HT1080 (cell line): ENCODE data around the gene MYLK3. TPM values are rescaled to one million over a fixed set of nuclear protein-coding genes. Genes with fewer than 3 reads are reported as not detected.

ENCODE experiments used
- DNase-seq: peaks from one replicate; pipeline ENCODE4 v3.0.0-alpha.2; 2015; ENCODE audit warnings: low read depth
- total RNA-seq: library from RNA; depleted of rRNA; stranded (reverse); fragments of >200 nt; shearing (Covaris generic); gene quantifications from 2 replicates; pipeline ENCODE4 v1.2.3, GENCODE V29; 2014

The MYLK3 gene
- total RNA-seq, 1 experiment from 2014 or later: 0.19 TPM

DNA sequence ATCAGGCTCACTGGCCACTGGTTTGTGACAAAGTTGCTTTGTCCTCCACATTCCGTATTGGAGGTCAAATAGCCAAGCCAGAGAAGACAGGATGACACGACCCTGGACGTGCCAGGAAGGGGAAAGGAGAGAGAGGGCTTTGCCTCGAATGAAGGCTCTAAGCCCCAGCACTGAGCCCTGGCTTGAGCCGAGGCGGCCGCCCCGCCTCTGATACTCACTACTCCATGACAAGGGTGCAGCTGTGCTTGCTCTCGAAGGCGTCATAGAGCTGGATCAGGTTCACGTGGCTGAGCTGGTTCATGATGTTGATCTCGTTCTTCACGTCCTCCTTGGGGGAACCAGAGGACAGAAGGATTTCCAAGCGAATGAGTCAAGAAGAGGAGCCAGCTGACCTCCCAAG is 19.3 kb downstream of the MYLK3 start:
- DNase-seq: peak; percentile 18

GRCh38 chr16:46727630-46728029 is 20.5 kb downstream of the MYLK3 start:
- no peak for DNase-seq

DNA sequence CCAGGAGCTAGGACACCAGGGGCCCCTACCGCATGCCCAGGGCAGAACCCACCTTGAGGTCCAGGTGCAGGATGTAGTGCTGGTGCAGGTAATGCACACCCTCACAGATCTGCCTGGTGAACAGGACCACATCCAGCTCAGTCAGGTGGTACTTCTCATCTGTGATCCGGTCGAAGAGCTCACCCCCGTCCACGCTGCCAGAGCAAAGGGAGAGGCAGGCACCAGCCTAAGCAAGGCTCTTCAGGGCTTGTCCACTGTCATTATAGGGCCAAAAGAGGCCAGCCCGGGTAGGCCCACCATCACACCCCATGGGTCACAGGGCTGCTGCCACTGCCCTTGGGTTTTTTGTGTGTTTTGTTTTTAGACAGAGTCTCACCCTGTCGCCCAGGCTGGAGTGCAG is 21.0 kb downstream of the MYLK3 start:
- DNase-seq: no peak

GRCh38 chr16:46721885-46722284 is 26.3 kb downstream of the MYLK3 start:
- DNase-seq: no peak

DNA sequence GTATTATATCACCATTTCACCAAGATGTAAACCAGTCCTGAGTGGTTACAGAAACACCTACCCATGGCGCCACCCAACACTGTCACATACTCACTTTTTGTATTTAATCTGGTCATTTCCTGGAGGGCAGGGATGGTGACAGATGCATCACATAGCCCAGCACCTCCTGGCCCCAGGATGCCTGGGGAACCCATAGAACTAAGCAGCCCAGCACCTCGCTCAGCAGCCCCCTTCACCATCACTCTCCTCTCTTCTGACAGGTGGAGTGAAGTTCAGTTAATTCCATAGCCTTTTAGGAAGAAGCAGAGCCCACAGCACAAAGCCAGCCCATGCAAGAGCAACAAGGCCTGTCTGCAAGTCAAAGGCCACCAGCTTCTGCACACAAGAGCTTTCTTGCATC is 27.5 kb downstream of the MYLK3 start:
- DNase-seq: no peak

- no peak for DNase-seq
Measured at GRCh38 chr16:46719528-46719927, 28.6 kb downstream of the MYLK3 start.

DNA sequence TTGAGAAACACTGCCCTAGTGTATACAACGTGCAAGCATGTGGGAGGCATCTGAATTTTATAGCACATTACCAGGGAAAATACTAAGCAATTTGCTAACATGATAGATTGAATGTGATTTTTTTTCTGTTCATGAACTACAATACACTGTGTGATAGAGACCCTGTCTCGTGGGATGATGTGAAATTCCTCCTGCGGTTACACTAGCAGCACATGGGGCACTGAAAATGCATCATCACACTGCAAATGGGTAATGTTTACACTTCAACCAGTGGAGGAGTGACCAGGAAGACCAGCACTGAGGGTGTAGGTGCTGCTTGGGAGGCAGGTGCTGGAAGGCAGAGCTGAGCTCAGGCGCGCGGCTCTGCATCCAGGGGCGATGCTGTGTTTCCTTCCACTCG is 29.9 kb downstream of the MYLK3 start:
- no peak for DNase-seq

GRCh38 chr16:46717692-46718091 is 30.5 kb downstream of the MYLK3 start:
- no peak for DNase-seq

DNA sequence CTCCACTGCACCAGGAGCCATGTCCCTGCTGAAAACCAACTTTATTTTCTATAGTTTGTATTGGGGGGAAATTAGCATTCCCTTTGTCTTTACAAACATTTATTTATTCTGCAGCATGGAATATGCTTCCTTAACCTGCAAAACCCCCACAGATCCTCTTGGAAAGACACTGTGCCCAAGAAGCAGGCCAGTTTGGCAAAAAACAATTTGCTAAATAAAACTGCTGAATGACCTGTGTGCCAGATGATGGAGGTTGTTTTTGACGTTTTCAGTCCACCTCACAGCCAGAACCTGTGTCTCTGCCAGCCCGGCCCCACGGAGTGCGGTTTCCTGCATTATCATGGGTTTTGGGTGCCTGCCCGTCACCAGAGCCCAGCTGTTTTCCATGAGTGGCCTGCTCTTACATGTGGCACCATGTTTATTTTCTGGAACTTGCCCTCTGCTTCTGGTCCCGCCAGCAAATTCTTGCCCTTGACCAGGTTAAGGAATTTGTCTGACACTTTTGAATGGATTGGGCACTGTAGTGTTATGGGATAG is 32.3 kb downstream of the MYLK3 start:
- DNase-seq: no peak

GRCh38 chr16:46714797-46715591 is 33.1 kb downstream of the MYLK3 start:
- no peak for DNase-seq

GRCh38 chr16:46713634-46714033 is 34.5 kb downstream of the MYLK3 start:
- DNase-seq: no peak

- no peak for DNase-seq
Measured at GRCh38 chr16:46712911-46713310, 35.2 kb downstream of the MYLK3 start.

GRCh38 chr16:46711106-46712058 is 36.8 kb downstream of the MYLK3 start:
- DNase-seq: no peak

GRCh38 chr16:46709469-46710005 is 38.6 kb downstream of the MYLK3 start:
- no peak for DNase-seq

GRCh38 chr16:46706642-46707041 is 41.5 kb downstream of the MYLK3 start:
- no peak for DNase-seq

- DNase-seq: no peak
Measured at GRCh38 chr16:46702030-46702429, 46.1 kb downstream of the MYLK3 start.

GRCh38 chr16:46701615-46702014 is 46.5 kb downstream of the MYLK3 start:
- DNase-seq: no peak

DNA sequence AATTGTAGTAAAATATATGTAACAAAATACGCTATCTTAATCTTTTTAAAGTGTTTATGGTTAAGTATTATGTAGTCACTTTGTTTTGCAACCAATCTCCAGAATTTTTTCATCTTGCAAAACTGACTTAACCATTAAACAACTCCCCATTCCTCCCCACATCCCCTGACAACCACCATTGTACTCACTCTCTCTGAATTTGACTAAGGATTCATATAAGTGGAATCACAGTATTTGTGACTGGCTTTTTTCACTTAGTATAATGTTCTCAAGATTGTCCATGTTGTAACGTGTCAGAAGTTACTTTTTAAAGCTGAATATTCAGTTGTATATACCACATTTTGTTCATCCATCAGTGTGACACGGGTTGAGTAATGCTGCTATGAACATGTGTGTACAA is 48.1 kb downstream of the MYLK3 start:
- no peak for DNase-seq

DNA sequence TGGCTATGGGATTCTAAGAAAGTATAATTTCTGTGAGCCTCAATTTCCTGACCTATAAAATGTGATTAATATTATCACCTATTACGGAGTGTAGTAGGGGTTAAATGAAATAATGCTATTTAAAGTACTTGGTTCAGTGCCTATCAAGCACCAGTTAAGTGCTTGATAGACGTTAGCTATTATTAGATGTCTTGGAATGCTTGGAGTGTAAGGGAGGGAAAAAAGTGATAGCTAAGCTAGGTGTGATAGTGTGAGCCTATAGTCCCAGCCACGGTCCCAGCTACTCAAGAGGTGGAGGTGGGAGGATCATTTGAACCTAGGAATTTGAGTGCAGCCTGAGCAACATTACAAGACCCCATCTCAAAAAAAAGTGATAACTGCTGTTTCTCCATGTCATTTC is 51.2 kb downstream of the MYLK3 start:
- DNase-seq: no peak

DNA sequence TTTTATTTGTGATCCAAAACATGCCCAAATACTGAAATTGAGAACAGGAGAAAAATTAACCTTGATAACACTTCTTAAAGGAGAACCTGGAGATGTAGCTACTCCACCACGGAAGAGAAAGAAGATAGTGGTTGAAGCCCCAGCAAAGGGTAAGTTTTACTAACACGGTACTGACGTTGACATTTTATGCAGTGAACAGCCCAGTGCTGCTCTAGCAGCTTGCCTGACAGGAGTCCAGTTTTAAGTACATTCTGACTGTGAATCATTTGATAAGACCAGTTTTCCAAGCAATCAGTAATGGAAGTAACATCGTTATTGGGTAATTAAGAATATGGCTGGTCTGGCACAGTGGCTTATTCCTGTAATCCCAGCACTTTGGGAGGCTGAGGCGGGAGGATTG is 52.2 kb downstream of the MYLK3 start:
- no peak for DNase-seq

DNA sequence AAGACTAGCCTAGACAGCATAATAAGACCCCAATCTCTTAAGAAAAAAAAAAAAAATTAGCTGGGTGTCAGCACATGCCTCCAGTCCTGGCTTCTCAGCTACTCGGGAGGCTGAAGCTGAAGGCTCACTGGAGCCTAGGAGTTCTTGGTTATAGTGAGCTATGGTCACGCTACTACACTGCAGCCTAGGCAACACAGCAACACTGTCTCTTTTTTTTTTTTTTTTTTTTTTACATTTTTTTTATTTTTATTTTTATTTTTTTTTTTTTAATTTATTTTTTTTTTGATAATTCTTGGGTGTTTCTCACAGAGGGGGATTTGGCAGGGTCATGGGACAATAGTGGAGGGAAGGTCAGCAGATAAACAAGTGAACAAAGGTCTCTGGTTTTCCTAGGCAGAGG is 54.5 kb downstream of the MYLK3 start:
- no peak for DNase-seq

- DNase-seq: no peak
Measured at GRCh38 chr16:46691726-46692125, 56.4 kb downstream of the MYLK3 start.
